OCI-LY1 (cell line): ENCODE results near the gene OSTF1.

Experiments used
- H2AFZ ChIP-seq: fragments of 200-600 bp; sonication (generic), shearing (Covaris generic); 2 replicates; pipeline ENCODE4 v1.6.0; 2014; ENCODE audit warnings: antibody characterized with exemption, mild to moderate bottlenecking, low read length
- H3F3A ChIP-seq: fragments of 200-600 bp; sonication (generic), shearing (Covaris generic); 2 replicates; pipeline ENCODE4 v1.6.0; 2014; ENCODE audit warnings: mild to moderate bottlenecking, antibody characterized with exemption, low read length, moderate library complexity; ENCODE audit not compliant: insufficient read depth
- H3K27ac ChIP-seq: fragments of 200-600 bp; sonication (generic); 2 replicates; pipeline ENCODE4 v1.5.1; 2014; ENCODE audit warnings: low read length, mixed run types, mild to moderate bottlenecking, low read depth; ENCODE audit not compliant: poor library complexity, severe bottlenecking
- H3K27me3 ChIP-seq: fragments of 200-600 bp; sonication (generic); 2 replicates; pipeline ENCODE4 v1.6.0; 2014; ENCODE audit warnings: antibody characterized with exemption, mild to moderate bottlenecking, low read length, moderate library complexity; ENCODE audit not compliant: insufficient read depth
- H3K36me3 ChIP-seq: fragments of 200-600 bp; sonication (generic); 2 replicates; pipeline ENCODE4 v1.6.1; 2014; ENCODE audit warnings: mild to moderate bottlenecking, antibody characterized with exemption, low read length, moderate library complexity, mixed read lengths; ENCODE audit not compliant: insufficient read depth
- H3K4me1 ChIP-seq: fragments of 200-600 bp; sonication (generic); 2 replicates; pipeline ENCODE4 v1.5.1; 2014; ENCODE audit warnings: mild to moderate bottlenecking, low read length, moderate library complexity; ENCODE audit not compliant: insufficient read depth, severe bottlenecking
- H3K4me2 ChIP-seq: fragments of 200-600 bp; sonication (generic), shearing (Covaris generic); 2 replicates; pipeline ENCODE4 v1.6.1; 2014; ENCODE audit warnings: low read length
- H3K4me3 ChIP-seq: fragments of 200-600 bp; sonication (generic); 2 replicates; pipeline ENCODE4 v1.5.1; 2014; ENCODE audit warnings: low read length, low read depth, mild to moderate bottlenecking, mixed read lengths; ENCODE audit not compliant: poor library complexity, severe bottlenecking
- H3K79me2 ChIP-seq: fragments of 200-600 bp; shearing (Covaris generic); 2 replicates; pipeline ENCODE4 v1.6.1; 2016; ENCODE audit warnings: mixed run types, low read length, mixed read lengths; ENCODE audit not compliant: insufficient read depth
- H3K9ac ChIP-seq: fragments of 200-600 bp; sonication (generic), shearing (Covaris generic); 2 replicates; pipeline ENCODE4 v1.6.1; 2014; ENCODE audit warnings: mild to moderate bottlenecking, low read length, mixed read lengths
- H3K9me2 ChIP-seq: fragments of 200-600 bp; sonication (generic), shearing (Covaris generic); 2 replicates; pipeline ENCODE4 v1.6.1; 2014; ENCODE audit warnings: low read depth, mild to moderate bottlenecking, low read length, mixed read lengths
- H3K9me3 ChIP-seq: fragments of 200-600 bp; shearing (Covaris generic); 2 replicates; pipeline ENCODE4 v1.6.1; 2014; ENCODE audit warnings: low read length, mixed read lengths
- H4K20me1 ChIP-seq: fragments of 200-600 bp; sonication (generic), shearing (Covaris generic); 2 replicates; pipeline ENCODE4 v1.6.0; 2016; ENCODE audit warnings: mild to moderate bottlenecking, low read length; ENCODE audit not compliant: insufficient read depth
- EZH2 ChIP-seq: fragments of 200-600 bp; sonication (generic), shearing (Covaris generic); IDR thresholded peaks from 2 replicates; pipeline ENCODE4 v1.8.0; 2017; ENCODE audit warnings: borderline replicate concordance, mixed run types, mild to moderate bottlenecking, antibody characterized with exemption, low read length, moderate library complexity, mixed read lengths
- TF ChIP-seq, protein P1 (sequence below): fragments of 200-600 bp; sonication (generic), shearing (Covaris generic); IDR thresholded peaks from 2 replicates; pipeline ENCODE4 v1.5.1; 2017; ENCODE audit warnings: mild to moderate bottlenecking, antibody characterized with exemption, low read length, moderate library complexity, mixed read lengths

Gene OSTF1

GRCh38 chr9:75131700-75132099, 43.4 kb downstream of the OSTF1 start:
- TF ChIP-seq, protein P1, sequence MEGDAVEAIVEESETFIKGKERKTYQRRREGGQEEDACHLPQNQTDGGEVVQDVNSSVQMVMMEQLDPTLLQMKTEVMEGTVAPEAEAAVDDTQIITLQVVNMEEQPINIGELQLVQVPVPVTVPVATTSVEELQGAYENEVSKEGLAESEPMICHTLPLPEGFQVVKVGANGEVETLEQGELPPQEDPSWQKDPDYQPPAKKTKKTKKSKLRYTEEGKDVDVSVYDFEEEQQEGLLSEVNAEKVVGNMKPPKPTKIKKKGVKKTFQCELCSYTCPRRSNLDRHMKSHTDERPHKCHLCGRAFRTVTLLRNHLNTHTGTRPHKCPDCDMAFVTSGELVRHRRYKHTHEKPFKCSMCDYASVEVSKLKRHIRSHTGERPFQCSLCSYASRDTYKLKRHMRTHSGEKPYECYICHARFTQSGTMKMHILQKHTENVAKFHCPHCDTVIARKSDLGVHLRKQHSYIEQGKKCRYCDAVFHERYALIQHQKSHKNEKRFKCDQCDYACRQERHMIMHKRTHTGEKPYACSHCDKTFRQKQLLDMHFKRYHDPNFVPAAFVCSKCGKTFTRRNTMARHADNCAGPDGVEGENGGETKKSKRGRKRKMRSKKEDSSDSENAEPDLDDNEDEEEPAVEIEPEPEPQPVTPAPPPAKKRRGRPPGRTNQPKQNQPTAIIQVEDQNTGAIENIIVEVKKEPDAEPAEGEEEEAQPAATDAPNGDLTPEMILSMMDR = no peak
- TF ChIP-seq EZH2 = no peak

DNA sequence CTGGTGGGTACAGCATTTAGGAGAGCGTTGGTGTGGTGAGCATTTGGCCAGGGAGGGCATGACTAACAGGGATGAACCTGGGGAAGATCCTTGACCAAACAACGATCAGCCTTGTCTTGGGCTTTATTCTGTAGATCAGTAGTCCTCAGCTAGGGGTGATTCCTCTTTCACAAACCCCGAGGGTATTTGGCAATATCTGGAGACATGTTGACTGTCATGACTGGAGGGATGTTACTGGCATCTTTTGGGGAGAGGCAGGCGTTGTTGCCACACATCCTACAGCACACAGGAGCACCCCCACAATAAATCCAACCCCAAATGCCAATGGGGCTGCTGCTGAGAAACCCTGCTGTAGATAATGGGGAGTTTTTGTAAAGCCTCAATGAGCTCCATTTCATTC, 43.9 kb downstream of the OSTF1 start:
- no peaks in the 10 kb centered on the region for H3K79me2 ChIP-seq
- H3K9me2 ChIP-seq = no peaks in the 10 kb centered on the region
- H3K36me3 ChIP-seq = peaks cover 63% of the 10 kb centered on the region; the same call in 1 of the 2 replicates
- H3K4me2 ChIP-seq = no peak overlapping the region
- no peak overlapping the region for H3K4me3 ChIP-seq
- H3K9me3 ChIP-seq = no peaks in the 10 kb centered on the region
- TF ChIP-seq EZH2 = no peak
- TF ChIP-seq, protein P1 = no peak
- H2AFZ ChIP-seq = no peak overlapping the region
- H3K9ac ChIP-seq = no peak overlapping the region
- no peak overlapping the region for H3K27ac ChIP-seq
- H4K20me1 ChIP-seq = no peaks in the 10 kb centered on the region
- no peaks in the 10 kb centered on the region for H3K27me3 ChIP-seq
- H3K4me1 ChIP-seq = no peaks in the 10 kb centered on the region
- H3F3A ChIP-seq = no peaks in the 10 kb centered on the region

More at GRCh38 chr9:75131700-75132099, 43.4 kb downstream of the OSTF1 start:
- Histone ChIP-seq H3K4me3 (no peak overlapping the region), H3K9me3 (no peaks in the 10 kb centered on the region), H3K9me2 (no peaks in the 10 kb centered on the region), H3K4me2 (no peak overlapping the region), H3K27ac (no peak overlapping the region), H3K9ac (no peak overlapping the region), H2AFZ (no peak overlapping the region), H3K27me3 (no peaks in the 10 kb centered on the region), H3K4me1 (no peaks in the 10 kb centered on the region), H3K79me2 (no peaks in the 10 kb centered on the region), H3F3A (no peaks in the 10 kb centered on the region), H4K20me1 (no peaks in the 10 kb centered on the region), H3K36me3 (peaks cover 58% of the 10 kb centered on the region; the same call in 1 of the 2 replicates)

DNA sequence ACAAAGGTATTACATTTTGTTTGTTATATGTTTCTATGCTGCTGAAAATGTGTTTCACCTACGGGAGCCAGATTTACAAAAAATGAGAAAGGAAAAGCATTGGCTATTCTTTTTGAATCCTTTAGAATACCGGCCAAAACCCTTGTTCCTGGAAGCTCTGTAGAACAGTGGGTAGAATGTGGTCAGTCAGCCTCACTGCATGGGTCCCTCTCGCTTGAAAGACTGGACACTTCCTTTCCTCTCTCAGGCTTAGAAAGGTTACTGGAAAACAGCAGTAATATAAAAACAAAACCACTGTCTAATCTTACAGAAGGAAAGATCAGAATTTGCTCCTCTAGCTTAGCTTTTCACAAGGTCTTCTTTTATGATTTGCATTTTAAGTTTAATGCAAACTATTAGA, 45.1 kb downstream of the OSTF1 start:
- no peaks in the 10 kb centered on the region for H3K79me2 ChIP-seq
- H3F3A ChIP-seq = no peaks in the 10 kb centered on the region
- H3K36me3 ChIP-seq = peaks cover 75% of the 10 kb centered on the region; the same call in 1 of the 2 replicates
- H3K4me3 ChIP-seq = no peak overlapping the region
- no peaks in the 10 kb centered on the region for H3K27me3 ChIP-seq
- H3K4me2 ChIP-seq = no peak overlapping the region
- no peaks in the 10 kb centered on the region for H3K9me2 ChIP-seq
- no peaks in the 10 kb centered on the region for H4K20me1 ChIP-seq
- H3K27ac ChIP-seq = no peak overlapping the region
- H3K4me1 ChIP-seq = no peaks in the 10 kb centered on the region
- no peak overlapping the region for H3K9ac ChIP-seq
- H3K9me3 ChIP-seq = no peaks in the 10 kb centered on the region
- H2AFZ ChIP-seq = no peak overlapping the region
- TF ChIP-seq EZH2 = no peak
- TF ChIP-seq, protein P1 = no peak
